T-cell (primary cell): ENCODE data around the gene SLC25A29. TPM values are rescaled to one million over a fixed set of nuclear protein-coding genes. Genes with fewer than 3 reads are reported as not detected.
A peak's percentile ranks its signal among the peaks of the same experiment; 100 is the strongest.

Source experiments
- ATAC-seq, 4 experiments: fragments of 200-7000 bp in 3 of 4; fragments of 150-1000 bp in 1 of 4; cut with Tn5 transposase; replicated peaks in 1 of 4; 1 replicate in 3 of 4; 2 replicates in 1 of 4; pipeline ENCODE4 v1.10.0; 2021; ENCODE audit warnings: moderate library complexity in 3 of 4, mild to moderate bottlenecking in 2 of 4, moderate number of reproducible peaks in 1 of 4
- CTCF ChIA-PET, 2 donors: fragments of 300-600 bp; sonication (Branson Sonifier 250); formaldehyde crosslinking; loops; one replicate each; lab custom pipeline; 2022; ENCODE audit warnings: antibody characterized with exemption in 2 of 2; lab: Charles Lee
- POLR2A ChIA-PET, 2 donors: fragments of 300-600 bp; sonication (Branson Sonifier 250); formaldehyde crosslinking; loops; one replicate each; lab custom pipeline; 2022; ENCODE audit warnings: antibody characterized with exemption in 2 of 2; lab: Charles Lee
- DNase-seq, 35 experiments: peaks; one replicate each; pipeline versions ENCODE4 v3.0.0 to v3.0.0-alpha.2; 2013 to 2023
- H3K27ac ChIP-seq: one replicate; pipeline ENCODE4 v1.5.1; 2013; ENCODE audit warnings: low read length
- H3K27me3 ChIP-seq, 2 experiments: replicated peaks in 1 of 2; 1 replicate in 1 of 2; 2 replicates in 1 of 2; pipeline versions ENCODE4 v1.6.1 to v1.7.0; 2013; ENCODE audit warnings: low read length in 1 of 2, mixed read lengths in 1 of 2; ENCODE audit not compliant: control insufficient read depth in 2 of 2, insufficient read depth in 2 of 2; ENCODE audit errors: extremely low read depth in 1 of 2
- H3K36me3 ChIP-seq, 2 donors: 1 replicate in 1 of 2; 2 replicates in 1 of 2; pipeline versions ENCODE4 v1.6.1 to v1.7.0; 2013; ENCODE audit warnings: low read length in 1 of 2; ENCODE audit not compliant: control insufficient read depth in 2 of 2, insufficient read depth in 1 of 2; ENCODE audit errors: extremely low read depth in 1 of 2
- H3K4me1 ChIP-seq, 2 experiments: 1 replicate in 1 of 2; 2 replicates in 1 of 2; pipeline versions ENCODE4 v1.6.1 to v1.7.0; 2013; ENCODE audit warnings: low read length in 2 of 2, mixed read lengths in 1 of 2; ENCODE audit not compliant: insufficient read depth in 2 of 2, control insufficient read depth in 1 of 2; ENCODE audit errors: extremely low read depth in 1 of 2
- H3K4me3 ChIP-seq, 2 donors: 1 replicate in 1 of 2; 2 replicates in 1 of 2; pipeline versions ENCODE4 v1.5.1 to v1.7.0; 2013; ENCODE audit warnings: mild to moderate bottlenecking in 2 of 2, low read length in 1 of 2, moderate library complexity in 1 of 2; ENCODE audit not compliant: control insufficient read depth in 1 of 2; ENCODE audit errors: extremely low read depth in 1 of 2
- H3K9me3 ChIP-seq: 2 replicates; pipeline ENCODE4 v1.7.0; 2013
- H3K27ac Mint-ChIP-seq, 2 donors: one replicate each; pipeline ENCODE4 v1.8.0; 2020 to 2021; ENCODE audit warnings: mild to moderate bottlenecking in 2 of 2, mixed read lengths in 2 of 2
- H3K27me3 Mint-ChIP-seq, 2 donors: one replicate each; pipeline ENCODE4 v1.8.0; 2021 to 2022; ENCODE audit warnings: mixed read lengths in 2 of 2
- H3K36me3 Mint-ChIP-seq: one replicate; pipeline ENCODE4 v1.8.0; 2021; ENCODE audit warnings: mixed read lengths
- H3K4me1 Mint-ChIP-seq, 3 donors: one replicate each; pipeline ENCODE4 v1.8.0; 2020 to 2022; ENCODE audit warnings: mixed read lengths in 3 of 3, mild to moderate bottlenecking in 1 of 3
- H3K4me3 Mint-ChIP-seq, 3 donors: one replicate each; pipeline ENCODE4 v1.8.0; 2020 to 2022; ENCODE audit warnings: mild to moderate bottlenecking in 3 of 3, mixed read lengths in 3 of 3, moderate library complexity in 3 of 3
- H3K9me3 Mint-ChIP-seq, 3 donors: one replicate each; pipeline ENCODE4 v1.8.0; 2020 to 2022; ENCODE audit warnings: mixed read lengths in 3 of 3
- WGBS: methylation state at CpG from one replicate; pipeline ENCODE4 v1.1.5; 2013; ENCODE audit warnings: missing lambda C conversion rate; ENCODE audit not compliant: insufficient coverage; 5-methylcytosine and 5-hydroxymethylcytosine counted together
- total RNA-seq, 35 experiments: library from RNA in 6 of 35; stranded (reverse) in 6 of 35; fragments of 120-200 nt in 1 of 35; gene quantifications; one replicate each; pipeline versions ENCODE4 v1.2.1 to v1.2.4 and lab custom pipeline; 2013 to 2026

Gene SLC25A29
- total RNA-seq, 5 donors from 2014 or later (not counting 1 experiment from before 2014, with no cell fraction given) = 4.7 to 74.1 (median 33.4) TPM

DNA sequence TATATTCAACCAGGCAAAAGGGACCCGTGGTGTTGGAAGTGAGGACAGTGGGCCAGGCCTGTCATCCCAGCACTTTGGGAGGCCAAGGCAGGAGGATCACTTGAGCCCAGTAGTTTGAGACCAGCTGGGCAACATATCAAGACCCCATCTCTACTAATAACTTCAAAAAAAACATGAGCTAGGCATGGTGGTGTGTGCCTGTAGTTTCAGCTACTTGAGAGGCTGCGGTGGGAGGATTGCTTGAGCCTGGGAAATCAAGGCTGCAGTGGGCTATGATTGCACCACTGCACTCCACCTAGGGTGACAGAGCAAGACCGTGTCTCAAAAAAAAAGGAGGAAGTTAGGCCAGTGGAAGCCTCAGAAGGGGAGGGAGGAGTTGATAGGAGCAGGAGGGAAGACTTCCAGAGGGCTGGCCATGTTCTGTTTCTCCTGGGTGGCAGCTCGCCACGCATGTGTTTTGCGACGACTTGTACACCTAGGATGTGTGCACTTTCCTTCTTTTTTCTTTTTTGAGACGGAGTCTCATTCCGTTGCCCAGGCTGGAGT, 10.1 kb downstream of the SLC25A29 start:
- Mint-ChIP-seq H3K9me3 (no peaks in the 10 kb centered on the region), H3K27ac (no peak overlapping the region), H3K4me1 (peaks cover 0 to 7% (median 0%) of the 10 kb centered on the region in 3 donors), H3K36me3 (no peaks in the 10 kb centered on the region), H3K4me3 (no peak overlapping the region), H3K27me3 (no peaks in the 10 kb centered on the region)
- ATAC-seq (no peak), DNase-seq (no peak)
- no peak overlapping the region for H3K4me3 ChIP-seq
- CTCF ChIA-PET = no interaction called here
- H3K27me3 ChIP-seq = no peaks in the 10 kb centered on the region
- H3K9me3 ChIP-seq = no peaks in the 10 kb centered on the region
- no peaks in the 10 kb centered on the region for H3K4me1 ChIP-seq
- H3K36me3 ChIP-seq = peaks cover 0 to 4% of the 10 kb centered on the region in 2 donors
- no peak overlapping the region for H3K27ac ChIP-seq
- WGBS = 85% methylated on average over 6 of the region's 9 CpGs
- POLR2A ChIA-PET = interaction anchor here in 1 of 2 donors (0.5 kb wide), 1 partner anchor 220 kb away, joined by 6 read pairs; no protein-coding TSS in a partner anchor

- H3K9me3 ChIP-seq = no peaks in the 10 kb centered on the region
- no peak for DNase-seq
- peaks cover 0 to 7% (median 0%) of the 10 kb centered on the region in 3 donors for H3K4me1 Mint-ChIP-seq
- no peak overlapping the region for H3K27ac Mint-ChIP-seq
- CTCF ChIA-PET = no interaction called here
- POLR2A ChIA-PET = interaction anchor here in 1 of 2 donors (0.5 kb wide), 1 partner anchor 220 kb away, joined by 6 read pairs; no protein-coding TSS in a partner anchor
- no peaks in the 10 kb centered on the region for H3K27me3 Mint-ChIP-seq
- WGBS = 95% methylated on average over 10 of the region's 16 CpGs
- H3K27ac ChIP-seq = no peak overlapping the region
- H3K27me3 ChIP-seq = no peaks in the 10 kb centered on the region
- H3K36me3 Mint-ChIP-seq = no peaks in the 10 kb centered on the region
- H3K9me3 Mint-ChIP-seq = no peaks in the 10 kb centered on the region
- H3K36me3 ChIP-seq = peaks cover 0 to 4% of the 10 kb centered on the region in 2 donors
- no peak overlapping the region for H3K4me3 ChIP-seq
- H3K4me3 Mint-ChIP-seq = no peak overlapping the region
- ATAC-seq = no peak
- H3K4me1 ChIP-seq = no peaks in the 10 kb centered on the region
Observed at GRCh38 chr14:100295376-100296105, 10.7 kb downstream of the SLC25A29 start.

DNA sequence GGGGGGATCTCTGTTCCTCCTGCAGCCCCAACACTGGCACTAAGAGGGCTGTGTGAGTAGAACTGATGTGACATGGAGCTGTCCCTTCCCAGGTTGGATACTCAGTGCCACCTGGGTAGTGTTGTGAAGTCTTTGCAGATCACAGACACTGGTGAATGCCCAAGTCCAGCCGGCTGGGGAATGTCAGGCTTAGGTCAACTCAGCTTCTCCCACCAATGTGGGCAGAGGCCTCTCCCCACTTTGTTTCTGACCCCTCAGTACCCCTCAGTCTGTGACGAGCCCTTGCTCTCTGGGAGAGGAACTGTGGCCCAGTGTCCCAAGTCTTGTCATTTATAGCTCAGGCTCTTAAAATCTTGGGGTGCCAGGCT, 11.3 kb downstream of the SLC25A29 start:
- Histone ChIP-seq H3K4me3 (no peak overlapping the region), H3K27ac (no peak overlapping the region), H3K9me3 (no peaks in the 10 kb centered on the region), H3K36me3 (peaks cover 0 to 4% of the 10 kb centered on the region in 2 donors), H3K4me1 (no peaks in the 10 kb centered on the region), H3K27me3 (no peaks in the 10 kb centered on the region)
- no peak for ATAC-seq
- H3K36me3 Mint-ChIP-seq = no peaks in the 10 kb centered on the region
- H3K9me3 Mint-ChIP-seq = no peaks in the 10 kb centered on the region
- H3K4me1 Mint-ChIP-seq = peaks cover 0 to 7% (median 0%) of the 10 kb centered on the region in 3 donors
- POLR2A ChIA-PET = no interaction called here
- no peaks in the 10 kb centered on the region for H3K27me3 Mint-ChIP-seq
- CTCF ChIA-PET = no interaction called here
- no peak for DNase-seq
- H3K27ac Mint-ChIP-seq = no peak overlapping the region
- 86% methylated on average over 1 of the region's 2 CpGs for WGBS
- no peak overlapping the region for H3K4me3 Mint-ChIP-seq

GRCh38 chr14:100294213-100294962, 11.9 kb downstream of the SLC25A29 start:
- Mint-ChIP-seq H3K27me3 (no peaks in the 10 kb centered on the region), H3K9me3 (no peaks in the 10 kb centered on the region), H3K36me3 (no peaks in the 10 kb centered on the region), H3K4me3 (no peak overlapping the region), H3K27ac (peak overlapping the region in 1 of 2 donors; percentile 16), H3K4me1 (peaks cover 0 to 7% (median 0%) of the 10 kb centered on the region in 3 donors)
- no peaks in the 10 kb centered on the region for H3K9me3 ChIP-seq
- peaks cover 0 to 4% of the 10 kb centered on the region in 2 donors for H3K36me3 ChIP-seq
- H3K27me3 ChIP-seq = no peaks in the 10 kb centered on the region
- ChIA-PET POLR2A (no interaction called here), CTCF (no interaction called here)
- no peak overlapping the region for H3K27ac ChIP-seq
- DNase-seq (no peak), ATAC-seq (no peak)
- no peaks in the 10 kb centered on the region for H3K4me1 ChIP-seq
- 92% methylated on average over 8 of the region's 12 CpGs for WGBS
- no peak overlapping the region for H3K4me3 ChIP-seq

GRCh38 chr14:100293497-100294212, 12.6 kb downstream of the SLC25A29 start:
- no peak for ATAC-seq
- Histone ChIP-seq H3K27ac (no peak overlapping the region), H3K9me3 (no peaks in the 10 kb centered on the region), H3K27me3 (no peaks in the 10 kb centered on the region), H3K4me1 (no peaks in the 10 kb centered on the region), H3K36me3 (no peaks in the 10 kb centered on the region), H3K4me3 (no peak overlapping the region)
- peaks cover 0 to 7% (median 0%) of the 10 kb centered on the region in 3 donors for H3K4me1 Mint-ChIP-seq
- ChIA-PET CTCF (no interaction called here), POLR2A (no interaction called here)
- no peak overlapping the region for H3K4me3 Mint-ChIP-seq
- DNase-seq = no peak
- H3K36me3 Mint-ChIP-seq = no peaks in the 10 kb centered on the region
- H3K27me3 Mint-ChIP-seq = no peaks in the 10 kb centered on the region
- no peaks in the 10 kb centered on the region for H3K9me3 Mint-ChIP-seq
- no peak overlapping the region for H3K27ac Mint-ChIP-seq
- WGBS = 91% methylated on average over 10 of the region's 14 CpGs
